Breast epithelium (tissue), 4 donors: ENCODE measurements around the gene WWOX. TPM values are rescaled to one million over a fixed set of nuclear protein-coding genes. Genes with fewer than 3 reads are reported as not detected.

ENCODE experiments used
- DNase-seq, 2 donors: peaks; one replicate each; pipeline ENCODE4 v3.0.0-alpha.2; 2019; ENCODE audit warnings: low spot score in 2 of 2
- H3K27ac ChIP-seq, 2 donors: fragments of 200-600 bp; sonication (generic) in 1 of 2; one replicate each; pipeline ENCODE4 v1.5.1; 2016 to 2019; ENCODE audit warnings: mild to moderate bottlenecking in 1 of 2
- H3K27me3 ChIP-seq, 2 donors: fragments of 200-600 bp; sonication (generic) in 1 of 2; one replicate each; pipeline versions ENCODE4 v1.5.1 to v1.6.0; 2017 to 2019; ENCODE audit warnings: control low read depth in 1 of 2, mild to moderate bottlenecking in 1 of 2
- H3K36me3 ChIP-seq: fragments of 200-600 bp; one replicate; pipeline ENCODE4 v1.5.1; 2019
- H3K4me1 ChIP-seq, 2 donors: fragments of 200-600 bp; sonication (generic); one replicate each; pipeline ENCODE4 v1.5.1; 2016 to 2019; ENCODE audit warnings: control low read depth in 1 of 2
- H3K4me3 ChIP-seq, 3 donors: fragments of 200-600 bp; sonication (generic); 1 replicate in 2 of 3; 2 replicates in 1 of 3; pipeline ENCODE4 v1.5.1; 2016 to 2019; ENCODE audit warnings: mild to moderate bottlenecking in 3 of 3, moderate library complexity in 2 of 3
- H3K9me3 ChIP-seq, 2 donors: fragments of 200-600 bp; sonication (generic) in 1 of 2; one replicate each; pipeline ENCODE4 v1.5.1; 2016 to 2019; ENCODE audit warnings: control low read depth in 1 of 2
- POLR2A ChIP-seq: fragments of 450-650 bp; IDR thresholded peaks from one replicate; pipeline ENCODE4 v1.6.1; 2016; ENCODE audit warnings: antibody characterized with exemption, mild to moderate bottlenecking, moderate library complexity
- POLR2AphosphoS5 ChIP-seq, 3 donors: sonication (generic); formaldehyde crosslinking; IDR thresholded peaks; one replicate each; pipeline ENCODE4 v1.6.1; 2017; ENCODE audit warnings: antibody characterized with exemption in 3 of 3
- intact Hi-C: fragments of 100-400 bp; cut with DNase I; formaldehyde crosslinking; loops from one replicate; pipeline ENCODE4 v1.15.1; 2023; ENCODE audit warnings: low total_unique reads
- total RNA-seq, 3 donors: library from RNA; depleted of rRNA; stranded (reverse); fragments of >200 nt; gene quantifications; one replicate each; pipeline ENCODE4 v1.1.0, GENCODE V29; 2016
- TF ChIP-seq, protein P1 (sequence below), 3 donors: fragments of 450-650 bp; IDR thresholded peaks; one replicate each; pipeline ENCODE4 v1.5.1; 2016 to 2017; ENCODE audit warnings: antibody characterized with exemption in 3 of 3, mild to moderate bottlenecking in 3 of 3, moderate library complexity in 3 of 3

The WWOX gene
- total RNA-seq, 3 donors from 2014 or later: 42.9 to 73.6 (median 43.4) TPM

DNA sequence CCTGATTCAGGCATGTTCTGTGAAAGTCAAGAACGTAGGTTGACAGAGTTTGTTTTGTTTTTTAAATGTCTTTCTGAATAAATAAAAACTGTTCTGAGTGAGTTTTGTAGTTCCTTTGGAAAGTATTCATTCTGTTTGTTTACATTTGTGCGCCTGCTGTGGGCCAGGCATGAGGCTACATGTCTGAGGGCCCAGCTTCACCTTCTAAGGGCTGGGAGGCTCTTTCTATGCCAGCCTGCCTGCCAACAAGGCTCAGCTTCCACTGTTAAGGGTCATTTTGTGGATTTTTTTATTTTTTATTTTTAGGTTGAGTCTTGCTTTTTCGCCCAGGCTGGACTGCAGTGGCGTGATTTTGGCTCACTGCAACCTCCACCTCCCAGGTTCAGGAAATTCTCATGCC, 6.1 kb downstream of the WWOX start:
- no peak overlapping the region for H3K4me3 ChIP-seq
- H3K27ac ChIP-seq: no peak overlapping the region
- no peak for TF ChIP-seq POLR2AphosphoS5 (IDR thresholded peaks at IDR 0.05)
- TF ChIP-seq, protein P1, sequence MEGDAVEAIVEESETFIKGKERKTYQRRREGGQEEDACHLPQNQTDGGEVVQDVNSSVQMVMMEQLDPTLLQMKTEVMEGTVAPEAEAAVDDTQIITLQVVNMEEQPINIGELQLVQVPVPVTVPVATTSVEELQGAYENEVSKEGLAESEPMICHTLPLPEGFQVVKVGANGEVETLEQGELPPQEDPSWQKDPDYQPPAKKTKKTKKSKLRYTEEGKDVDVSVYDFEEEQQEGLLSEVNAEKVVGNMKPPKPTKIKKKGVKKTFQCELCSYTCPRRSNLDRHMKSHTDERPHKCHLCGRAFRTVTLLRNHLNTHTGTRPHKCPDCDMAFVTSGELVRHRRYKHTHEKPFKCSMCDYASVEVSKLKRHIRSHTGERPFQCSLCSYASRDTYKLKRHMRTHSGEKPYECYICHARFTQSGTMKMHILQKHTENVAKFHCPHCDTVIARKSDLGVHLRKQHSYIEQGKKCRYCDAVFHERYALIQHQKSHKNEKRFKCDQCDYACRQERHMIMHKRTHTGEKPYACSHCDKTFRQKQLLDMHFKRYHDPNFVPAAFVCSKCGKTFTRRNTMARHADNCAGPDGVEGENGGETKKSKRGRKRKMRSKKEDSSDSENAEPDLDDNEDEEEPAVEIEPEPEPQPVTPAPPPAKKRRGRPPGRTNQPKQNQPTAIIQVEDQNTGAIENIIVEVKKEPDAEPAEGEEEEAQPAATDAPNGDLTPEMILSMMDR (IDR thresholded peaks at IDR 0.05): no peak
- no peak for TF ChIP-seq POLR2A
- H3K9me3 ChIP-seq: no peaks in the 10 kb centered on the region
- intact Hi-C loops: loop anchor here (5.0 kb wide), 1 partner anchor 1747 kb away; no protein-coding TSS in a partner anchor
- H3K27me3 ChIP-seq: no peaks in the 10 kb centered on the region
- H3K4me1 ChIP-seq: no peaks in the 10 kb centered on the region
- DNase-seq: no peak
- no peaks in the 10 kb centered on the region for H3K36me3 ChIP-seq

GRCh38 chr16:78106686-78107085, 7.2 kb downstream of the WWOX start:
- H3K4me3 ChIP-seq: no peak overlapping the region
- TF ChIP-seq, protein P1 (IDR thresholded peaks at IDR 0.05): no peak
- no peak for TF ChIP-seq POLR2A
- TF ChIP-seq POLR2AphosphoS5 (IDR thresholded peaks at IDR 0.05): no peak
- no peaks in the 10 kb centered on the region for H3K27me3 ChIP-seq
- intact Hi-C loops: loop anchor here (5.0 kb wide), 1 partner anchor 1746 kb away; no protein-coding TSS in a partner anchor
- no peaks in the 10 kb centered on the region for H3K9me3 ChIP-seq
- no peak overlapping the region for H3K27ac ChIP-seq
- no peaks in the 10 kb centered on the region for H3K4me1 ChIP-seq
- no peak for DNase-seq
- H3K36me3 ChIP-seq: no peaks in the 10 kb centered on the region

- TF ChIP-seq POLR2AphosphoS5 (IDR thresholded peaks at IDR 0.05): no peak
- TF ChIP-seq POLR2A: no peak
- TF ChIP-seq, protein P1 (IDR thresholded peaks at IDR 0.05): no peak
- no peak overlapping the region for H3K27ac ChIP-seq
- H3K27me3 ChIP-seq: no peaks in the 10 kb centered on the region
- DNase-seq: no peak
- intact Hi-C loops: loop anchor here (5.0 kb wide), 1 partner anchor 1744 kb away; no protein-coding TSS in a partner anchor
- H3K4me1 ChIP-seq: no peaks in the 10 kb centered on the region
- H3K36me3 ChIP-seq: no peaks in the 10 kb centered on the region
- H3K9me3 ChIP-seq: no peaks in the 10 kb centered on the region
- no peak overlapping the region for H3K4me3 ChIP-seq
These were observed 9.0 kb downstream of the WWOX start for GRCh38 chr16:78108451-78108850.

DNA sequence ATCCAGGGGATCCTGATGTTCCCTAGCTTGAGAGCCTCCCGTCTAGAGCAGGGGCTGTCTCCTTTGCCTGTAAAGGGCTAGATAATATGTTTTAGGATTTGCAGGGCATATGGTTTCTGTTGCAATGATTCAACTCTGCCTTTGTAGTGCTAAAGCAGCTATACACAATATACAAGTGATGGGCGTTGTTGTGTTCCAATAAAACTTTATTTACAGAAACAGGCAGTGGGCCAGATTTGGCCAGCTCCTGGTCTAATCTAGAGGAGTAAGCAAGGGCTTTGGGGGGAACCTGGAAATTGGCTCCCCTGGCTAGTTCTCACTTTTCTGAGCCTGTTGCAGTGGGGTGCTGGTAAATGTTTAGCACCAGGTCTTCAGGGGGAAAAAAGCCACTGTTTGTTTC, 13.8 kb downstream of the WWOX start:
- Histone ChIP-seq H3K4me1 (no peaks in the 10 kb centered on the region), H3K27me3 (no peaks in the 10 kb centered on the region), H3K9me3 (no peaks in the 10 kb centered on the region), H3K27ac (no peak overlapping the region), H3K36me3 (no peaks in the 10 kb centered on the region), H3K4me3 (no peak overlapping the region)
- intact Hi-C loops: no loop called here
- DNase-seq: no peak
- TF ChIP-seq, protein P1 (IDR thresholded peaks at IDR 0.05): no peak
- TF ChIP-seq POLR2A (no peak), POLR2AphosphoS5 (IDR thresholded peaks at IDR 0.05) (no peak)

- TF ChIP-seq POLR2A: no peak
- TF ChIP-seq, protein P1 (IDR thresholded peaks at IDR 0.05): no peak
- no peak for TF ChIP-seq POLR2AphosphoS5 (IDR thresholded peaks at IDR 0.05)
- Histone ChIP-seq H3K9me3 (no peaks in the 10 kb centered on the region), H3K27ac (no peak overlapping the region), H3K27me3 (no peaks in the 10 kb centered on the region), H3K36me3 (no peaks in the 10 kb centered on the region), H3K4me1 (no peaks in the 10 kb centered on the region), H3K4me3 (no peak overlapping the region)
- intact Hi-C loops: no loop called here
- DNase-seq: no peak
These were observed 16.2 kb downstream of the WWOX start for GRCh38 chr16:78115659-78116058.
